Body of pancreas (tissue), 4 donors: ENCODE data around the gene CALHM4.
A peak's percentile ranks its signal among the peaks of the same experiment; 100 is the strongest.

Source experiments
- POLR2A ChIP-seq, 3 donors: fragments of 450-650 bp; IDR thresholded peaks; one replicate each; pipeline ENCODE4 v1.6.1; 2016; ENCODE audit warnings: antibody characterized with exemption in 3 of 3, mild to moderate bottlenecking in 2 of 3
- TF ChIP-seq, protein P1 (sequence below), 7 experiments: fragments of 450-650 bp in 4 of 7; fragments of 200-600 bp in 3 of 7; sonication (generic) in 3 of 7; IDR thresholded peaks; one replicate each; pipeline ENCODE4 v1.5.1; 2016 to 2019; ENCODE audit warnings: antibody characterized with exemption in 7 of 7

DNA sequence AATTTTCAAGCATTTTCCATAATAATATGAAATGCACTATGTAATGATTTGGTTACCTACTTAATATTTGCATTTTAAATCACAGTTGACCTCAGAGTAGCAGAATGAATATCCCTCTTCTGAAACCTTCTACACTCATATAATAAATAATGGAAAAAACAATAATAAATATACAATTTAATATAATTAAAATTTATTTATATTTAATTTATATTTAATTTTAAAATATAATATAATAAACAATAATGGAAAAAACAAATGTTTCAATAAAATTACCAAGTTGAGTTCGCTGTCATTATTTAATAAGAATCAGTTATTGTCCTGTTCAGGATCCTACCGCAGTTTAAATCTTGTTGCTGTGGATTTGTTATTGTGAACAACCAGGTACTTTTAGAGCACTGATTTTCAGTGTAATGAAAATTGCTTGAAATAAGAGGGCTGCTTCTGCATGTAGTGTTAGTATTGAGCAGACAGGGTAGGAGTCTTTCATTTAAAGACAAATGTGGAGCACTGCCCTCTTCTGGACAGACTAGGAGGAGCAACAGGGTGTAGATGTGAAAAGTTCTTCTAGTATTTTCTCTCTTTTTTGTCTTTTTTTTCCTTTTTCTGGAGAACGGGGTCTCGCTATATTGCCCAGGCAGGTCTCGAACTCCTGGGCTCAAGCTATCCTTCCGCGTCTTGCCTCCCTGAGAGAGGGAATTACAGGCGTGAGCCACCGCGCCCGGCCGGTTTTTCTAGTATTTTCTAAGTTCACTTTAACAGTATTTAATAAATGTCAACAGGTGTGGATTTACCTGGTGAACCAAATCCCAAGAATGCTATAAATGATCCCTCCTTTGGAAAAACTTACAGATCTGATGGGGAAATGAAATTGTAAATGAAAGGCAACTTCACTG, 21.6 kb upstream of the CALHM4 start:
- TF ChIP-seq, protein P1, sequence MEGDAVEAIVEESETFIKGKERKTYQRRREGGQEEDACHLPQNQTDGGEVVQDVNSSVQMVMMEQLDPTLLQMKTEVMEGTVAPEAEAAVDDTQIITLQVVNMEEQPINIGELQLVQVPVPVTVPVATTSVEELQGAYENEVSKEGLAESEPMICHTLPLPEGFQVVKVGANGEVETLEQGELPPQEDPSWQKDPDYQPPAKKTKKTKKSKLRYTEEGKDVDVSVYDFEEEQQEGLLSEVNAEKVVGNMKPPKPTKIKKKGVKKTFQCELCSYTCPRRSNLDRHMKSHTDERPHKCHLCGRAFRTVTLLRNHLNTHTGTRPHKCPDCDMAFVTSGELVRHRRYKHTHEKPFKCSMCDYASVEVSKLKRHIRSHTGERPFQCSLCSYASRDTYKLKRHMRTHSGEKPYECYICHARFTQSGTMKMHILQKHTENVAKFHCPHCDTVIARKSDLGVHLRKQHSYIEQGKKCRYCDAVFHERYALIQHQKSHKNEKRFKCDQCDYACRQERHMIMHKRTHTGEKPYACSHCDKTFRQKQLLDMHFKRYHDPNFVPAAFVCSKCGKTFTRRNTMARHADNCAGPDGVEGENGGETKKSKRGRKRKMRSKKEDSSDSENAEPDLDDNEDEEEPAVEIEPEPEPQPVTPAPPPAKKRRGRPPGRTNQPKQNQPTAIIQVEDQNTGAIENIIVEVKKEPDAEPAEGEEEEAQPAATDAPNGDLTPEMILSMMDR (IDR thresholded peaks at IDR 0.05) = peak; percentile 50 to 92 (median 70)
- no peak for TF ChIP-seq POLR2A (IDR thresholded peaks at IDR 0.05)
